Measurements from ENCODE around the gene TMC2.

Gene TMC2

GRCh38 chr20:2602746-2603145 lies 66.4 kb downstream of the TMC2 start:
- DNase-seq (ENCODE audit: low read depth), result no peak
- TF ChIP-seq CTCF (IDR thresholded peaks at IDR 0.05; ENCODE audit: control insufficient read depth, extremely low read depth, insufficient read depth), result no peak
- no peak overlapping the region for H3K4me3 ChIP-seq (ENCODE audit: low read depth, low read length)

GRCh38 chr20:2603816-2604505 lies 67.6 kb downstream of the TMC2 start:
- H3K4me3 ChIP-seq (ENCODE audit: low read depth, low read length), result no peak overlapping the region
- no peak for TF ChIP-seq CTCF (IDR thresholded peaks at IDR 0.05; ENCODE audit: control insufficient read depth, extremely low read depth, insufficient read depth)
- DNase-seq (ENCODE audit: low read depth), result no peak

- H3K4me3 ChIP-seq (ENCODE audit: low read depth, low read length), result no peak overlapping the region
- DNase-seq (ENCODE audit: low read depth), result no peak
- no peak for TF ChIP-seq CTCF (IDR thresholded peaks at IDR 0.05; ENCODE audit: control insufficient read depth, extremely low read depth, insufficient read depth)
These were observed 68.1 kb downstream of the TMC2 start for GRCh38 chr20:2604506-2604835.

GRCh38 chr20:2606507-2607006 lies 70.2 kb downstream of the TMC2 start:
- no peak overlapping the region for H3K4me3 ChIP-seq (ENCODE audit: low read depth, low read length)
- no peak for DNase-seq (ENCODE audit: low read depth)

GRCh38 chr20:2610326-2610725 lies 74.0 kb downstream of the TMC2 start:
- no peak for TF ChIP-seq CTCF (IDR thresholded peaks at IDR 0.05; ENCODE audit: control insufficient read depth, extremely low read depth, insufficient read depth)
- DNase-seq (ENCODE audit: low read depth), result no peak
- H3K4me3 ChIP-seq (ENCODE audit: low read depth, low read length), result no peak overlapping the region

More at GRCh38 chr20:2606507-2607006, 70.2 kb downstream of the TMC2 start:
- TF ChIP-seq CTCF (IDR thresholded peaks at IDR 0.05; ENCODE audit: control insufficient read depth, extremely low read depth, insufficient read depth), result no peak

GRCh38 chr20:2610941-2611720 lies 74.8 kb downstream of the TMC2 start:
- H3K4me3 ChIP-seq (ENCODE audit: low read depth, low read length), result no peak overlapping the region
- no peak for TF ChIP-seq CTCF (IDR thresholded peaks at IDR 0.05; ENCODE audit: control insufficient read depth, extremely low read depth, insufficient read depth)
- no peak for DNase-seq (ENCODE audit: low read depth)
